ENCODE data around the gene KLHL21.
"Not testable (repeated sequence)": the region's sequence is repeated elsewhere in the genome, so short reads cannot be mapped to it uniquely, and the experiment has no call there.

Gene KLHL21, protein sequence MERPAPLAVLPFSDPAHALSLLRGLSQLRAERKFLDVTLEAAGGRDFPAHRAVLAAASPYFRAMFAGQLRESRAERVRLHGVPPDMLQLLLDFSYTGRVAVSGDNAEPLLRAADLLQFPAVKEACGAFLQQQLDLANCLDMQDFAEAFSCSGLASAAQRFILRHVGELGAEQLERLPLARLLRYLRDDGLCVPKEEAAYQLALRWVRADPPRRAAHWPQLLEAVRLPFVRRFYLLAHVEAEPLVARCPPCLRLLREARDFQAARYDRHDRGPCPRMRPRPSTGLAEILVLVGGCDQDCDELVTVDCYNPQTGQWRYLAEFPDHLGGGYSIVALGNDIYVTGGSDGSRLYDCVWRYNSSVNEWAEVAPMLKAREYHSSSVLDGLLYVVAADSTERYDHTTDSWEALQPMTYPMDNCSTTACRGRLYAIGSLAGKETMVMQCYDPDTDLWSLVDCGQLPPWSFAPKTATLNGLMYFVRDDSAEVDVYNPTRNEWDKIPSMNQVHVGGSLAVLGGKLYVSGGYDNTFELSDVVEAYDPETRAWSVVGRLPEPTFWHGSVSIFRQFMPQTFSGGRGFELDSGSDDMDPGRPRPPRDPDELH

DNA sequence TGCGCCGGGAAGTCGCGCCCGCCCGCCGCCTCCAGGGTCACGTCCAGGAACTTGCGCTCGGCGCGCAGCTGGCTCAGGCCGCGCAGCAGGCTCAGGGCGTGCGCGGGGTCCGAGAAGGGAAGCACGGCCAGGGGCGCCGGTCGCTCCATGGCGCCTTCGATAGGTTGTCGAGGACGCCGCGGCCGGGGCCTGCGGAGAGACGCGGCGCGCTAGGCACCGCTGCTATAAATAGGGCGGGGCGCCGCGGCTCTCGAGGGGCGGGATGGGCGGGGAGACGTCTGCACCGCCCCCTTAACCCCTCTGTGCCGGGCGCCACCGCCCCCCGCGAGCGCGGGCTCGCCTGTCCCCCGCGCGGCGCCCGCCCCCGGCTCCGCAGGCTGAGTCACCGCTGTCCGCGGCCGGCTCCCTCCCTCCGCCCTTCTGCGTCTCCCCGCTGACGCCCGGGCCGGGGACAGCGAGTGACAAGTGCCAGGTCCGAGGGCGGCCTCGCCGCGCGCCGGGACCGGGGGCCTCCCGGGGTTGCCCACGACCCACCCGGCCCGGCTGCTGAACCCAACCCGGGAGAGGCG, at the start of gene KLHL21:
Gene KLHL21 (minus strand): TSS at position 201 of the 569 bp plus-strand sequence. CDS start 52 bp downstream, at position 149.
- no peak for DNase-seq

DNA sequence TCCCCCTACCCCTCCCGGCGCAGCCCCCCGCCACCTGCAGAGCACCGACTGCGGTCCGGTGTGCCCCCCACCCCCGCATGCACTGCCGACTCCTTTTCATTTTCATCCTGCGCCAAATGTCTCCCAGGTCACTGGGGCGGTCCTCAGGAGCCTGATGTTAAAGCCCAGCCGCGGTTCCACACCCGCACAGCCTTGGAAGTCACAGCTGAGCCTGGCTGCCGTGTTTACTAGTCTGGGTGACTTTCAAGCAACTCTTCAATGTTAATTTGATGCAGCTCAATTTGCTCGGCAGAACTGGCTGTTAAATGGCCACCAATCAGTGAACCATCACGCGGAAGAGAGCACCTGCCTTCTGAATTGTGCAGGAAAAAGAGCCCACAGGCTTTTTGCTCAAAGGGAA, 49.2 kb upstream of the KLHL21 start:
- DNase-seq, result no peak

DNA sequence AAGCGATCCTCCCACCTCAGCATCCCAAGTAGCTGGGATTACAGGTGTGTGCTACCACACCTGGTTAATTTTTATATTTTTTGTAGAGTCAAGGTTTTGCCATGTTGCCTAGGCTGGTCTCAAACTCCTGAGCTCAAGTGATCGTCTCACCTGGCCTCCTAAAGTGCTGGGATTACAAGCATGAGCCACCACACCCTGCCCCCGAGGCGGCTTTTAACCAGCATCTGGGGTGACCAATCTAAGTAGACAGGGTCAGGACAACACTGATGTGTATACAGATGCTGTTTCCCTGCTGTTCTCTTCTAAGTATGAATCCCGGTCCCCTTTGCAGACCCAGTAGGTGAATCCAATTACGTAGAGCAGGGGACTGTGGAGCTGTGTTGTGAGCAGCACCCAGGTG, 45.9 kb upstream of the KLHL21 start:
- DNase-seq, result no peak

DNA sequence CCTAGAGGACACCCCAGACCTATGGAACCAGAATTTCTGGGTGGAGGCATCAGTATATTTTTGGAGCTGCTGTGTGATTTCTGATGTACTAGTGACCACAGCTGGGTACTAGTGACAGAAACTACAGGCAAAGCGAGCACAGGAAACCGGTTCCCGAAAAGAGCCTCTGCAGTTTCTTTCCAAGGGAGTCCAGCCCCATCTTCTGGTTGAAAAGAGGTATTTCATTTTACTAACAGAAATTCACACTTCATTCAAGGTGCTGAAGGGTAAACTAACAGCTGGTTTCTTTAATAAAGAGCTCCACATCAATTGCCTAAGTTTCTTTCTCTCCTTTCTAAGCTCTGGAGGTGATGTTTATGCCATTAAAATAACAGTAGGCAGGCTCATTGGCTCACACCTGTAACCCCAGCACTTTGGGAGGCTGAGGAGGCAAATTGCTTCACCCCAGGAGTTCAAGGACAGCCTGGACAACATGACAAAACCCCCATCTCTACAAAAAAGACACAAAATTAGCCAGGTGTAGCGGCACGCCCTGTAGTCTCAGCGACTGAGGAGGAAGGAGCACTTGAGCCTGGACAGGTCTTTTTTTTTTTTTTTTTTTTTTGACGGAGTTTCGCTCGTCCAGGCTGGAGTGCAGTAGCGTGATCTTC, 44.0 kb upstream of the KLHL21 start:
- DNase-seq, result no peak

DNA sequence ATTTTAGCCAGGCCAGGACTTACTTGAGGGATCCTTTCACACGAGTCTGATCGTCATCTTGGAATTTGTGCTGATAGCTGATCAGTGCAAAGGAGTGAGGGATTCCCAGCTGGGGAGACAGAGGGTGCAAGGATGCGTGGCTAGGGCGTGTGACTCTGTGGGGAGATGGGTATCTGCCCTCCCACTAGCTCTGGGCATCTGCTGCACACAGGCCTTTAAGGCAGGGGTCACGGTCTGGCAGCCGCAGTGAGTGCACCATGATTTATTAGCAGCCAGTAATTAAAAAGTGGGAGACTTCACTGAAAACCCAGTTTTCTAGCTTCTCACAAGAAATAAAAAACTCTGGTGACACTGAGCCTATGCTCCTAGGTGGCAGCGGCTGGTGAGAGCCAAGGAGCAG, 42.3 kb upstream of the KLHL21 start:
- no peak for DNase-seq

DNA sequence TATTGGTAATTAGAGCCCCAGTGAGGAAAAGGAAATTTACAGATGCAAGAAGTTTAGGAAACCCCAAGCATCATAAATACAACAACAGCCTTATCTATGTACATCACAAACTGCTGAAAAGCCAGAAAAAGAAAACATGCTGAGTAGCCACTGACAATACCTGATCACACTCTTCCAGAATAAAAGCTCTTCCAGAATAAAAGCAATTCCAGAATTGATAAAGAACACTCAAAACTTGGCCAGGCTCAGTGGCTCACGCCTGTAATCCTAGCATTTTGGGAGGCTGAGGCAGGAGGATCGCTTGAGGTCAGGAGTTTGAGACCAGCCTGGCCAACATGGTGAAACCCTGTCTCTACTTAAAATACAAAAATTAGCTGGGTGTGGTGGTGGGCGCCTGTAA, 38.2 kb upstream of the KLHL21 start:
- not testable (repeated sequence) for DNase-seq

DNA sequence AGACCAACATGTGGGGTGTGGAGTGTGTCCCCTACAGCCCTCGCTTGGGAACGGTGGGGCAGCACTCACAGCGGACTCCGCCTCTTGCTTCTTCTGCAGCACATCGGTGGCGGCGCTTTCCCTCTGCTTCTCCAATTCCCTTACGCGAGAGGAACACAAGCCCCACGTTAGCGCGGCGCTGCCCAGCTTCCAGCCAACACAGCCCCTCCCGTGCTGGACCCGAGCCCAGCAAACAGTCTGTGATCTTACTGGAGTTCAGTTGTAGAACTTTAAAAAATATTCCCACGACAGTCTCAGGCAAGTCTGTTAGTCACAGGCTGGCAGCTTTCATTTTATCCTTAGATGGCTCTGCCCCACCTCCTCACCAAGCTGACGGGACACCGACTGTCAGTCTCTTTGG, 35.6 kb upstream of the KLHL21 start:
- DNase-seq, result no peak

DNA sequence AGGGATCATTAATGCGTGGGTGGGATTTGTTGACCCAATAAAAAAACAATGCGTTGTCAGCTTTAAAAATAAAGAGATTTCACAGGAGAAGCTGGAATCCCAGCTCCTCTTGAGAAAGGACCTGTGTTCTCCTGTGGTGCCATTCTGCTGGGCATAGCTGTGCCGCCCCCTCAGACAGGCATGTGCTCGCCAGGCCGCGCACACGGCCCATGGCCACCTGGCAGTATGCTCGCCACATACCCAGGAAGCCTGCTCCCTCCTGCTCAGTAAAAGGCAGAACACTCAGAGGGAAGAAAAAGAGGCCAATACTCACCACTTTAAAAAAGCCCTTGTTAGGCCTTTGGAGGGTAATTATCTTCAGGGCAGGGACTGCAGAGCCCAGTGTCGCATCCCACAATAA, 35.1 kb upstream of the KLHL21 start:
- DNase-seq, result no peak

DNA sequence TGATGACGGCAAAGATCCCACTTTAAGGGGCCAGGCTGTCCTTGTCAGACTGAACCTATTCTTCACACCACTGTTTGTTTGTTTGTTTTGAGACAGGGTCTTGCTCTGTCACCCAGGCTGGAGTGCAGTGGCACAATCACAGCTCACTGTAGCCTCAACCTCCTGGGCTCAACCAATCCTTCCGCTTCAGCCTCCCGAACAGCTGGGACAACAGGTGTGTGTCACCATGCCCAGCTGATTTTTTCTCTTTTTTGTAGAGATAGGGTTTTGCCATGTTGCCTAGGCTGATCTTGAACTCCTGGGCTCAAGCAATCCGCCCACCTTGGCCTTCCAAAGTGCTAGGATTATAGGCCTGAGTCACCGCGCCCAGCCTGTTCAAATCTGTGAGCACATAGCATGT, 34.1 kb upstream of the KLHL21 start:
- not testable (repeated sequence) for DNase-seq

DNA sequence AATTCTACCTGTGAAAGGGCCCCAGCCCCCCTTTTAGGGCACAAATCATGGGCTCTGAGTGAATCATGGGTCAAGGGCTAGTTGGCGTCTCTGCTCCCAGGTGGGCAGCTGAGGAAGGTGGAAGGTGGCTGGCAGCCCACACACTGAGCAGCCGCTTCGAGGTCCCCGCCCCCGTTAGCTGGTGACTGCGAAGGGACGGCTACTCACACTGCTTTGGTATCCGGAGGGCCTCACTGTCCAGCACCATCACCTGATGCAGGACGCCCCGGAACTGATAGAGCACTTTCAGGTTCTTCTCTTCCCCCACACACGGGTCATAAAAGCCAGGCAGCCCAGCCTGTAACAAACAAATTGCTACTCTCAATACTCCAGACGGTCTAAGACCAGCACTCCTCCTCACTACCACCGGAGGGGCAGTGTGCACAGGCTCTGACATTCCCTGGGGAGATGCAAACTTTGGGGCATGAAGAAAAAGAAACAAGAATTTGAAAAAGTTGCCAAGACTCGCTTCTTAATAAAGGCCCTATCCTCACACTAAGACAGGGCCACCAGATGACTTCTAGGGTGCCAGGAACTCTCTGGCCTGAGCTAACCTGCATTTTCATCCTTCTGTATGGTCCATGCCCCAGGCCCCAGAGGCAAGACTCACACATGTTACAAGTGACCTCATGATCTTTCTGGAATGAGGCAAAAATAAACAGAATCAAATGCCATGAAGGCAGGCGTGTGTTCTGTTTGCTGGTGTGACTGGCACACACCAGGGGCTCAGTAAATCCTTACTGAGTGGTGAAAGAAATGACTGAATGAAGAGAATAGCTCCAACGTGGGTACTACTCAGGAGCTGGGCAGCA, 33.5 kb upstream of the KLHL21 start:
- no peak for DNase-seq

DNA sequence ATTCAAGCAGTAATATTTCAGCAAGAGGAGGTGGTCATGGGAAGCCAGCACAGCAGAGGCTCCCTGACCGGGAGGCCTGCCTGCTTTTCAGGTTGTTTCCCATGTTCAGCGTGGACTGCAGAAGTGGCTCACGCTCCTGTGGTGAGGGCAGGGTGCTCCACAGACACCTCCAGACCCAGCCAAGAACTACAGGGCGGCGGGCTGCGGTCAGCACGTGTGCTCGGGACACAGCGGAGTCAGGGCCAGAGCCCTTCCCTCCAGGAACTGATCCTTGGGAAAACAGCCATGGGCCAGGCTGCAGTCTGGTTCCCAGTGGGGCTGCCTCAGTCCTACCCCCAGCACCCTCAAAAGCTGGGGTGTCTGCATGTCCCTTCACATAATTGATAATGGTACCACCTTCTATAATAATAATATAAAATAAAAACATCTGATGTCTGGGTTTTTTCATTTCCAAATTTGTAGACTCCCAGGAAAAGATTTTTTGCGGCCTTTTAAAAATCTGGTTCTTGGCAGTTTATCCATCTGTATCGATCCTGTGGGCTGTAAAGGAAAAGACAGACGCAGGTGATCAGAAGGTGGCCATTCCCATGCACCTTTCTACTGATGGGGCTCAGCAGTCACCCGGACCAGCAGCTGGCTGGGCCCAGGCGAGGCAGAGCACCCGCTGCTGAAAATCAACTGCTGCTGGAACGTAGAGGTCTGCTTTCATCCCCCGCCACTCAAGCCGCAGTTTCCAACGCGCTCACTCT, 32.7 kb upstream of the KLHL21 start:
- no peak for DNase-seq

DNA sequence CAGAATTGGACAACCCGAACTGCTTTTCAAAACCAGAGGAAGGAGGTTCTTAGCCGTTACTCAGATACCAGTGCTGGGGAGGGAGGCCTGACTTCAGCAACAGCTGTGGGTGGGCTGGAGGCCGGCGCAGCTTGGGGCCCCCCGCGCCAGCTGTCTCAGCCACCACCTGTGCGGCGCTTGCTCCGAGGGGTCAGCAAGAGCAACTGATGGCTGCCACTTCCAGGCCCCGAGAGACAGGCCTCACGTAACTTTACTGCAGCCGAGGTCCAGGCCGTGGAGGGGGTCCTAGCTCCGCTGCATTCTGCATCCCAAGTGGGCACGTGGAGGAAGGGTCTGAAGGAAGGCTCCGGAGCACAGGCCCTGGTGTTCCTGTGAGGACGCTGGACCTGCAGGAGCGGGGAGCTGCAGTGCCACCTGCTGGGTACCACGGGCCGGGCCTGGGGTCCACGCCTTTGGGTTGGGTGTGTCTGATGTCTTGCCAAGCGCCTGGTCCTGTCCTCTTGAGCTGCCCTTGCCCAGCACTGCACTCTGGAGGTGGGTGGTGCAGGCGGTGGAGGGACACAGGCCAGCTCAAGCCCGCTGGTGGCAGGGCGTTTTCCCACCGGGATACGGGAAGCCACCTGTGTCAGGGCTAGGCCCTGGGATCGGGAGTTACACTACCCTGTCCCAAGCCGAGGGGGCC, 31.8 kb upstream of the KLHL21 start:
- DNase-seq, result no peak

DNA sequence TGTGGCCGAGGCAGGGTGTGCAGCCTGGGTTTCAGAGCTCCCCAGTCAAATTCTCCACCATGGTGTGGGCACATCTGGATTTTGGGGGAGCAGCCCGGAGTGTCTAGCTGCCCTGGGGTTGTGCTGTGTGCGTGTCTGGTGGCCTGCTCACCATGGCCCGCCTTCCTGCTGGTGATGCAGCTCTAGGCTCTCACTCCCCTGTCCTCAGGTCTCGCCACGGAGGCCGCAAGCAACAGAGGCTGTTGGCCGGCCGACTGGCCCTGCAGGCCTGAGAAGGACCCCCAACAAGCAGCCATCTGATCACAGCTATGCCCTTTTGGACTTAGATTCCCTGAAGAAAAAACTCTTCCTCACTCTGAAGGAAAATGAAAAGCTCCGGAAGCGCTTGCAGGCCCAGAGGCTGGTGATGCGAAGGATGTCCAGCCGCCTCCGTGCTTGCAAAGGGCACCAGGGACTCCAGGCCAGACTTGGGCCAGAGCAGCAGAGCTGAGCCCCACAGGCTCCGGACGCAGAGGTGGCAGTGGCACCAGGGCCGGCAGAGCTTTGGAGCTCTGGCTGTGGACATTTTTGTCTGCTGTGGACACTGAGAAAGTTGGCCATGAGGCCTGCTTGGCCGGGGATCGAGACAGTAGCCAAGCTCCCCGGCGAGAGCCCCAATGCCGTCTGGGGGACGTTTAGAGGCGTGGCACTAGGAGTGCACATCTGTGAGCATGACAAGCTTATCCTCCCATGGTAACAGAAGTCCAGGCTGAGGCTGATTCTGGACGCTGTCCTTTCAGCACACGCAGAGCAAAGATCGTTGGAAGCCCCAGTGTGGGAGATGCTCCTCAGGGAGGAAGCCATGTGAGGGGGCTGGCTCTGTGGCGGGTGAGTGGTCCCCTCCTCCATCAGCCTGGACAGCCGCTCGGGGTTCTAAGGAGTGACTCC, 30.2 kb upstream of the KLHL21 start:
- no peak for DNase-seq

DNA sequence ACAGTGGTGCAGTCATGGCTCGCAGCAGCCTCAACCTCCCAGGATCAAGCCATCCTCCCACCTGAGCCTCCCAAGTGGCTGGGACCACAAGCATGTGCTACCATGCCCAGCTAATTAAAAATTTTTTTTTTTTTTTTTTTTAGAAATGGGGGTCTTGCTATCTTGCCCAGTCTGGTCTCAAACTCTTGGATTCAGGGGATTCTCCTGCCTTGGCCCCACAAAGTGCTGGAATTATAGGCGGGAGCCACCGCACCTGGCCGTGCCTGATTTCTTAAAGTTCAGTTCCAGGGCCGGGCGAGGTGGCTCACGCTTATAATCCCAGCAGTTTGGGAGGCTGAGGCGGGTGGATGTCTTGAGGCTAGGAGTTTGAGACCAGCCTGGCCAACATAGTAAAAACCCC, 28.4 kb upstream of the KLHL21 start:
- DNase-seq, result no peak

DNA sequence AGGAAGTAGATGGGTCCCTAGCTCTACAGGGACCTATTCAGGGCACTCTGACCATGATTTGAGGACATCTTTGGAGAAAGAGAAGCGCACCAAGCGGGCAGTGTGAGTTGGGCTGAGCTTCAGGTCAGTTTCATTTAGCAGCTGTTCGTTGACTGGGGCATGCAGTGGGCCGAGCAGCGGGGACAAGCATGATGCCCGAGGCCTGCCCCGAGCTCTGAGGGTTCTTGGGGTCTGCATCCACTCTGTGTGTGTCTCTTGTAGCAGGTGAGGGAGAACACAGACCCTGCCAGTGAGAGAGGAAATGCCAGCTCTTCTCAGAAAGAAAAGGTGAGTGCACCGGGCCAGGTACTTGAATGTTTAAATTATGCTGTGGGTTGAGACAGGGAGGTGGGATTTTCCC, 27.4 kb upstream of the KLHL21 start:
- DNase-seq, result no peak

DNA sequence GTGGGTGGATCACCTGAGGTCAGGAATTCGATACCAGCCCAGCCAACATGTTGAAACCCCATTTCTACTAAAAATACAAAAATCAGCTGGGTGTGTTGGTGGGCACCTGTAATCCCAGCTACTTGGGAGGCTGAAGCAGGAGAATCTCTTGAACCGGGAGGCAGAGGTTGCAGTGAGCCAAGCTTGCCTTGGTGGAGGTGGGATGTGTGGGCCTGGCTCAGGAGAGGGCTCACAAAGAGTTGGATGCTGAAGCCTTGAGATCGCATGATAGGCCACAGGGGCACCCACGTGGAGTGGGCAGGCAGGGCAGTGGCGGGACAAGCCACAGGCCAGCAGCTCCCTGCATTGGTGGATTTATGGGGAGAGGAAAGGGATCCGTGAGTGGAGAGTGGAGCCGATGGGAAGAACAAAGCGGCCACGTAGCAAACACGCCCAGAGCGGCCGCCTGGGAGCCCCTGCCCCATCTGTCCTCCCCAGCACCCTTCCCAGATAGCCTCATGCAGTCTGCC, 26.4 kb upstream of the KLHL21 start:
- no peak for DNase-seq

DNA sequence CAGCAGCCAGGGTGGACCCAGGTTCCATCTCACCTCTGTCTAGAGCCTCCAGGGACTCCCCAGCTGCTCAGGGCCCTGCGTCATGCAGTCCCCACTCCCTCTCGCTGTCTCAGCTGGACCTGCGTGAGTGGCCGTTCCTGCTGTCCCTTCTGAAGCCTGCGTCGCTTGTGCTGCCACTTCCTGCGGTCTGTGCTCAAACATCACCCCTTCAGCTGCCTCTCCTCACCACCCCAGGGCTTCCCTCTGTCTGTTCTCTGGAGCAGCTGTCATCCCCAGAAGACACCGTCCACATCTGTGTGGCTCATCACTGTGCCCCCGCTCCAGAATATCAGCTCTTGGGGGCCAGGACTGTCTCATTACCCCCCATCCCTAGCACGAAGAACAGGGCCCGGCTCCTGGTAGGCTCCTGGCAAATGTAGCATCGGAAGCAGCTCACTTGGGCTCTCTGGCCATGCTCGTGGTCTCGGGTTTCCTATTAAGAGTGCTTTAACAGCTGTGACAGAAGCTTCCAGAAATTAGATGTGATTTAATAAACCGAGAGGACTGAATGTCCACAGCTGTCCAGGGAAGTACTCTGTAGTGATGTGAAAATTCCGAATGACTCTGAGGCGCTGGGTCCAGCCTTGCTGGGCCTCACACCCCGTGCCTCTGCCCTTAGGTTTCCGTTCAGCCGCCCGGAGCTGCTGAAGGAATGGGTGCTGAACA, 25.3 kb upstream of the KLHL21 start:
- no peak for DNase-seq

DNA sequence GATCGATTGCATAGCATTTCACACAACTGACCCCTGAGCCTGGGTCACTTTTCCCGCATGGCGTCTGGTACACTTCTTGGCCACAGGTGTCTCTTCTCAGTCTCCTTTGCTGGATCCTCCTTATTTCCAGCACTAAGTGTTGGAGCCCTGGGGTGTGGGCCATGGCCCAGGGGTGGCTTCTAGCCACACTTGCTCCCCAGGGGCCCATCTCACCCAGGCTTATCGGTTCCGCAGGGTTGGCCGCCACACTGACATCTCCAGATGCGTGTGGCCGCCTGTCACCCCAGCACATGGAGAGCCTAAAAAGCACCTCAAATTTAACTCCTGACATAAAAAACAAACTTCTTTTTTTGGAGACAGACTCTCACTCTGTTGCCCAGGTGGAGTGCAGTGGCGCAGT, 24.4 kb upstream of the KLHL21 start:
- no peak for DNase-seq

DNA sequence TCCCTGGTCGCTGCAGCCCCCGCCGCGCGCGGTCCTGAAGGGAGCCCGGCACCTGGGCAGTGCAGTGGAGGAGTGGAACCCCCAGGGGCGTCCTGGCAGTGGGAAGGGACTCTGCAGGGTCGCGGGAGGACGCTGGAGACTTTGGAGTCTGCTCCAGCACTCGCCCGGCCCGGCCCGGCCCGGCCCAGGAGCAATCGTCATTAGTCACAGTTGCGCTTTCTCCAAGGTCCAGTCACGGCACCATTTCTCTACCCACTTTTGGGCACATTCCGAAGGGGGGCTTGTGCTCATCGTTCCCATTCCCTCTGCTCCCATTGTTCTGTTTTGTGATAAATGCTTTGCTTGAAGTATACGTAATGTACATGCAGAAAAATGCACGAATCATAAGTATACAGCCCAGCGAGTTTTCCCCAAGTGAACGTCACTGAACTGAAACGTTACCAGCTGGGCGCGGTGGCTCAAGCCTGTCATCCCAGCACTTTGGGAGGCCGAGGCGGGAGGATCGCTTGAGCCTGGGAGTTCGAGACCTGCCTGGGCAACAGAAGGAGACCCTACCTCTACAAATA, 23.0 kb upstream of the KLHL21 start:
- no peak for DNase-seq
